ENCODE results near the gene ZNF77. TPM values are rescaled to one million over a fixed set of nuclear protein-coding genes. Genes with fewer than 3 reads are reported as not detected.

The ZNF77 gene
- total and polyA plus RNA-seq, 7 experiments from 2014 or later = 2.0 to 5.8 (median 3.7) TPM

DNA sequence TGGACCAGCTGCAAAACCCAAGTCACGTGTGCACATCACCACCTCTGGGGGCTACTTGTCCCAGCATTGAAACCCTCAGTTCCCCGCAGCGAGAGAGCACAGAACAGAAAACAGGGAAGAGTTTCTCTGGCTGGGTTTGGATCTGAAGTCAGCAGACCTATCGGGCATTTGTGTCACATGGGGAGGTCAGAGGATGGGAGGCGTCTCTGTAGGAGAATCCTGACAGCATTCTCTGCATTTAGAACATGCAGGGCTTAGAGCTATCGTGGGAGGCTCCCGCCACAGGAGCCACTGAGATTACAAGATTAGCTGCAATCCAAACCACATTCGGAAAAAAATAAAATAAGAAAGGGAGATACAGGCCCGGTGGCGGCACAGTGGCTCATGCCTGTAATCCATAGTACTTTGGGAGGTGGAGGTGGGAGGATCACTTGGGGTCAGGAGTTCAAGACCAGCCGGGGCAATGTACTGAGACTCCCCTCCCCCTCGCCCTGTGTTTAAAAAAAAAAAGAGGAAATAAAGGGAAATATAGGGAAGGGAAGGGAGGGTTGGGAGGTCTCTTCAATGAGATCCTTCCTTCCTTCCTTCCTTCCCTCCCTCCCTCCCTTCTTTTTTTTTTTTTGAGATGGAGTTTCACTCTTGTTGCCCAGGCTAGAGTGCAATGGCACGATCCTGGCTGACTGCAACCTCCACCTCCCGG, 29.7 kb upstream of the ZNF77 start:
- H3K9me3 ChIP-seq (ENCODE audit: control insufficient read depth in 2 of 3, low read length in 3 of 3) = no peaks in the 10 kb centered on the region
- no peaks in the 10 kb centered on the region for H3K9me3 Mint-ChIP-seq
- no peak for ATAC-seq
- POLR2A ChIA-PET = interaction anchor here (3.9 kb wide), 1 partner anchor 62 kb away, joined by 20 read pairs; no protein-coding TSS in a partner anchor
- H3K4me3 Mint-ChIP-seq = peak overlapping the region in 7 of 10 donors; percentile 17 to 57 (median 32)
- peaks cover 0 to 24% (median 18%) of the 10 kb centered on the region in 7 donors for H3K4me1 Mint-ChIP-seq
- H3K27ac ChIP-seq (ENCODE audit: low read depth, low read length) = no peak overlapping the region
- peak in 1 of 9 donors; percentile 25 for DNase-seq
- H3K4me3 ChIP-seq (ENCODE audit: low read length) = no peak overlapping the region
- no peaks in the 10 kb centered on the region for H3K36me3 Mint-ChIP-seq
- peaks cover 10 to 12% of the 10 kb centered on the region in 2 donors for H3K4me1 ChIP-seq (ENCODE audit: control insufficient read depth in 2 of 2, insufficient read depth in 2 of 2, low read length in 2 of 2)
- H3K27me3 ChIP-seq (ENCODE audit: control insufficient read depth in 2 of 2, insufficient read depth in 2 of 2, low read length in 2 of 2) = no peaks in the 10 kb centered on the region
- H3K27ac Mint-ChIP-seq = peak overlapping the region in 1 of 9 donors; percentile 58
- CTCF ChIA-PET = interaction anchor here (0.9 to 1.3 kb wide), 2 partner anchors 12 to 133 kb away, joined by 3 read pairs; no protein-coding TSS in a partner anchor
- intact Hi-C loops (cut with micrococcal nuclease) = no loop called here
- peaks cover 0 to 18% (median 3%) of the 10 kb centered on the region in 5 donors for H3K27me3 Mint-ChIP-seq
- no peaks in the 10 kb centered on the region for H3K36me3 ChIP-seq (ENCODE audit: control insufficient read depth in 2 of 3, insufficient read depth in 3 of 3, low read length in 3 of 3)

DNA sequence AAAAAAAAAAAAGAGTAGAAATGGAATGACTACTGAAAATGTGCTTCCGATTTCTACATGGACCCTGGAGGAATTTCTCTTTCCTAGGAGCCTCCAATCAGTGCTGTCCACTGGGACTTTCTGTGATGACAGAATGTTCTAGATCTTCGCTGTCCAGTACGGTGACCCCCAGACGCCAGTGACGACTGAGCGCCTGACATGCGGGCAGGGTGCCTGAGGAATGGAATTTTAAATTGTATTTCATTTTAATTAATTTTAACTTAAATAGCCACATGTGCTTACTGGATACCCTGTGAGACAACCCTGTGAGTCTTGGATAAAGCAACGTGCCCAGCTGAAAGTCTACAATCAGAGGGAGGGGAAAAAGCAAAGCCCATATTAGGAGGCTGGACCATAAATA, 28.5 kb upstream of the ZNF77 start:
- Mint-ChIP-seq H3K27ac (no peak overlapping the region), H3K4me1 (peaks cover 0 to 27% (median 18%) of the 10 kb centered on the region in 7 donors), H3K36me3 (no peaks in the 10 kb centered on the region), H3K4me3 (no peak overlapping the region), H3K9me3 (no peaks in the 10 kb centered on the region), H3K27me3 (peaks cover 0 to 18% (median 3%) of the 10 kb centered on the region in 5 donors)
- POLR2A ChIA-PET = no interaction called here
- DNase-seq (no peak), ATAC-seq (no peak)
- intact Hi-C loops (cut with micrococcal nuclease) = no loop called here
- Histone ChIP-seq H3K27ac (ENCODE audit: low read depth, low read length) (no peak overlapping the region), H3K4me3 (ENCODE audit: low read length) (no peak overlapping the region), H3K36me3 (ENCODE audit: control insufficient read depth in 2 of 3, insufficient read depth in 3 of 3, low read length in 3 of 3) (no peaks in the 10 kb centered on the region), H3K9me3 (ENCODE audit: control insufficient read depth in 2 of 3, low read length in 3 of 3) (no peaks in the 10 kb centered on the region), H3K4me1 (ENCODE audit: control insufficient read depth in 2 of 2, insufficient read depth in 2 of 2, low read length in 2 of 2) (peaks cover 10 to 12% of the 10 kb centered on the region in 2 donors), H3K27me3 (ENCODE audit: control insufficient read depth in 2 of 2, insufficient read depth in 2 of 2, low read length in 2 of 2) (no peaks in the 10 kb centered on the region)
- CTCF ChIA-PET = interaction anchor here (0.9 kb wide), 1 partner anchor 11 kb away, joined by 3 read pairs; no protein-coding TSS in a partner anchor

DNA sequence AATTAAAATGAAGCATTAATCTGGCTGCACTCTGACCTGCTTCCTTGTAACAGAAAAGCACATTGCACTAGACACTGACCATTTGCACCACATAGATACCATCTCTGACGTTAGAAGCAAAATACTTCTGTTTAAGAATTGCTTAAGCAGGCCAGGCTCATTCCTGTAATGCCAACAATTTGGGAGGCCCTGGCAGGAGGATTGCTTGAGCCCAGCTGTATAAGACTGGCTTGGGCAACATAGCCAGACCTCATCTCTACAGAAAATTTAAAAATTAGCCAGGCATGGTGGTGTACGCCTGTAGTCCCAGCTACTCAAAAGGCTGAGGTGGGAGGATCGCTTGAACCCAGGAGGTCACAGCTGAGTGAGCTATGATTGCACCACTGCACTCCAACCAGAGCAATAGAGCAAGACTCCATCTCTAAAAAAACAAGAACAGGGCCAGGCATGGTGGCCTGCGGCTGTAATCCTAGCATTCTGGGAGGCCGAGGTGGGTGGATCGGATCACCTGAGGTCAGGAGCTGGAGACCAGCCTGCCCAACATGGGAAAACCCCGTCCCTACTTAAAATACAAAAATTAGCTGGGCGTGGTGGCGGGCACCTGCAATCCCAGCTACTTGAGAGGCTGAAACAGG, 25.5 kb upstream of the ZNF77 start:
- Mint-ChIP-seq H3K4me3 (no peak overlapping the region), H3K27ac (no peak overlapping the region), H3K36me3 (no peaks in the 10 kb centered on the region), H3K9me3 (no peaks in the 10 kb centered on the region), H3K4me1 (peaks cover 0 to 11% (median 6%) of the 10 kb centered on the region in 7 donors), H3K27me3 (peaks cover 0 to 16% (median 3%) of the 10 kb centered on the region in 5 donors)
- H3K27me3 ChIP-seq (ENCODE audit: control insufficient read depth in 2 of 2, insufficient read depth in 2 of 2, low read length in 2 of 2) = no peaks in the 10 kb centered on the region
- no peaks in the 10 kb centered on the region for H3K9me3 ChIP-seq (ENCODE audit: control insufficient read depth in 2 of 3, low read length in 3 of 3)
- no peaks in the 10 kb centered on the region for H3K36me3 ChIP-seq (ENCODE audit: control insufficient read depth in 2 of 3, insufficient read depth in 3 of 3, low read length in 3 of 3)
- POLR2A ChIA-PET = interaction anchor here (0.6 to 0.7 kb wide), 3 partner anchors 40 to 206 kb away, joined by 3 read pairs; no protein-coding TSS in a partner anchor
- H3K4me3 ChIP-seq (ENCODE audit: low read length) = no peak overlapping the region
- CTCF ChIA-PET = interaction anchor here (1.1 to 2.0 kb wide), 2 partner anchors 133 to 138 kb away, joined by 3 to 9 read pairs; no protein-coding TSS in a partner anchor
- no peak overlapping the region for H3K27ac ChIP-seq (ENCODE audit: low read depth, low read length)
- intact Hi-C loops (cut with micrococcal nuclease) = no loop called here
- DNase-seq (no peak), ATAC-seq (no peak)
- H3K4me1 ChIP-seq (ENCODE audit: control insufficient read depth in 2 of 2, insufficient read depth in 2 of 2, low read length in 2 of 2) = no peaks in the 10 kb centered on the region

DNA sequence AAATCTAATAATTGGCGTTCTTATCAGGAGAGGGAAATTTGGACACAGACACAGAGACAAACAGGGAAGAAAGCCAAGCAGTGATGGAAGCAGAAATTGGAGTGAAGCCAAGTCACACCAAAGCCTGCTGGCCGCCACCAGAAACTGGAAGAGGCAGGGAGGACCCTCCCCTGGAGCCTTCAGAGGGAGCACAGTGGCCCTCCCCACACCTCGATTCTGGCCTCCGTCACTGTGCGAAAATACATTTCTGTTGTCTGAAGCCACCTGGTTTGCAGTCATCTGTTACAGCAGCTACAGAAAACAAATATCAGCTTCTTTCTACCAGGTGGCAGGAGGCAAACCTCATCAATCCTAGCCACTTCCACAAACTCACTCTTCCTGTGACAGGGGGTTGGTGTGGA, 24.3 kb upstream of the ZNF77 start:
- Histone ChIP-seq H3K9me3 (ENCODE audit: control insufficient read depth in 2 of 3, low read length in 3 of 3) (no peaks in the 10 kb centered on the region), H3K27ac (ENCODE audit: low read depth, low read length) (no peak overlapping the region), H3K4me3 (ENCODE audit: low read length) (no peak overlapping the region), H3K27me3 (ENCODE audit: control insufficient read depth in 2 of 2, insufficient read depth in 2 of 2, low read length in 2 of 2) (no peaks in the 10 kb centered on the region), H3K36me3 (ENCODE audit: control insufficient read depth in 2 of 3, insufficient read depth in 3 of 3, low read length in 3 of 3) (no peaks in the 10 kb centered on the region), H3K4me1 (ENCODE audit: control insufficient read depth in 2 of 2, insufficient read depth in 2 of 2, low read length in 2 of 2) (no peaks in the 10 kb centered on the region)
- peaks cover 0 to 6% (median 0%) of the 10 kb centered on the region in 5 donors for H3K27me3 Mint-ChIP-seq
- peaks cover 0 to 5% (median under 1%) of the 10 kb centered on the region in 7 donors for H3K4me1 Mint-ChIP-seq
- CTCF ChIA-PET = no interaction called here
- ATAC-seq (no peak), DNase-seq (no peak)
- H3K4me3 Mint-ChIP-seq = no peak overlapping the region
- peak overlapping the region in 1 of 9 donors; percentile 53 for H3K27ac Mint-ChIP-seq
- H3K9me3 Mint-ChIP-seq = no peaks in the 10 kb centered on the region
- intact Hi-C loops (cut with micrococcal nuclease) = no loop called here
- POLR2A ChIA-PET = interaction anchor here (0.6 kb wide), 1 partner anchor 165 kb away, joined by 4 read pairs; no protein-coding TSS in a partner anchor
- H3K36me3 Mint-ChIP-seq = no peaks in the 10 kb centered on the region

DNA sequence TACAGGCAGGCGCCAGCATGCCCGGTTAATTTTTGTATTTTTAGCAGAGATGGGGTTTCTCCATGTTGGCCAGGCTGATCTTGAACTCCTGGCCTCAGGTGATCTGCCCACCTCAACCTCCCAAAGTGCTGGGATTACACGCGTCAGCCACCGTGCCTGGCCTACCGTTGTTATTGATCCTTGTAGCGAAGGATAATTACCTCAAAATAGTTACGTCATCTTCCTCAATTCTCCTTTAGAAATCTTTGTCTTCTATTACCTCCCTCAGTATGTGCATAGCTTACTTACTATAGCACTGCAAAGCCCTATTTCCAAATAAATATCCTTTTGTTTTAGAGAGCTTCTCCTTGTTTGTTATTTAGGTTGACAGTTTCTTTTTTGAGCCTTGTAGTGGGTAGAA, 23.2 kb upstream of the ZNF77 start:
- ChIA-PET POLR2A (interaction anchor here (0.6 to 1.5 kb wide), 3 partner anchors 17 to 614 kb away, joined by 3 to 5 read pairs (median 3); no protein-coding TSS in a partner anchor), CTCF (interaction anchor here (0.7 kb wide), 1 partner anchor 48 kb away, joined by 3 read pairs; no protein-coding TSS in a partner anchor)
- DNase-seq (no peak), ATAC-seq (no peak)
- H3K4me3 ChIP-seq (ENCODE audit: low read length) = no peak overlapping the region
- Mint-ChIP-seq H3K27me3 (peaks cover 0 to 4% (median 0%) of the 10 kb centered on the region in 5 donors), H3K4me1 (peaks cover 0 to 5% (median 0%) of the 10 kb centered on the region in 7 donors), H3K4me3 (no peak overlapping the region), H3K9me3 (no peaks in the 10 kb centered on the region), H3K27ac (no peak overlapping the region), H3K36me3 (no peaks in the 10 kb centered on the region)
- no peaks in the 10 kb centered on the region for H3K27me3 ChIP-seq (ENCODE audit: control insufficient read depth in 2 of 2, insufficient read depth in 2 of 2, low read length in 2 of 2)
- H3K9me3 ChIP-seq (ENCODE audit: control insufficient read depth in 2 of 3, low read length in 3 of 3) = no peaks in the 10 kb centered on the region
- H3K27ac ChIP-seq (ENCODE audit: low read depth, low read length) = no peak overlapping the region
- H3K36me3 ChIP-seq (ENCODE audit: control insufficient read depth in 2 of 3, insufficient read depth in 3 of 3, low read length in 3 of 3) = no peaks in the 10 kb centered on the region
- H3K4me1 ChIP-seq (ENCODE audit: control insufficient read depth in 2 of 2, insufficient read depth in 2 of 2, low read length in 2 of 2) = no peaks in the 10 kb centered on the region
- intact Hi-C loops (cut with micrococcal nuclease) = no loop called here

DNA sequence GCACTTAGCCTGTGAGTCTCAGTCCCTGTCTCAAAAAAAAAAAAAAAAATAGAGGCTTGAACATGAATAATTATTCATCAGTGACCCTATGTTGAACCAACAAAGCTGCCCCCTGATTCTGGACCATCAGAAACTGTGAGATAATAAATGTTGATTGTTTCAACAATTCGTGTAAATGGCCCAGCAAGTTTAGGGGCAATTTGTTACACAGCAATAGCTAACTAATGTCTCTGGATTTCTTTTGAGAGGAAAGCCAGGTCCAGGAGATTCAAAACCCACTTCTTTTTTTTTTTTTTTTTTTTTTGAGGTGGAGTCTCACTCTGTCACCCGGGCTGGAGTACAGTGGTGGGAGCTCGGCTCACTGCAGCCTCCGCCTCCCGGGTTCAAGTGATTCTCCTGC, 20.1 kb upstream of the ZNF77 start:
- H3K4me3 ChIP-seq (ENCODE audit: low read length) = no peak overlapping the region
- H3K4me1 Mint-ChIP-seq = peaks cover 0 to 10% (median 6%) of the 10 kb centered on the region in 7 donors
- ATAC-seq = no peak

More for the DNA sequence above, 20.1 kb upstream of the ZNF77 start:
- Mint-ChIP-seq H3K36me3 (peaks cover 0 to 4% (median 0%) of the 10 kb centered on the region in 5 donors), H3K27ac (no peak overlapping the region), H3K9me3 (no peaks in the 10 kb centered on the region), H3K4me3 (no peak overlapping the region), H3K27me3 (peaks cover 0 to 4% (median 0%) of the 10 kb centered on the region in 5 donors)
- no peak for DNase-seq
- H3K36me3 ChIP-seq (ENCODE audit: control insufficient read depth in 2 of 3, insufficient read depth in 3 of 3, low read length in 3 of 3) = no peaks in the 10 kb centered on the region
- POLR2A ChIA-PET = interaction anchor here (0.6 to 1.6 kb wide), 4 partner anchors 14 to 226 kb away, joined by 3 to 5 read pairs (median 4); no protein-coding TSS in a partner anchor
- H3K27ac ChIP-seq (ENCODE audit: low read depth, low read length) = no peak overlapping the region
- intact Hi-C loops (cut with micrococcal nuclease) = no loop called here
- no peaks in the 10 kb centered on the region for H3K9me3 ChIP-seq (ENCODE audit: control insufficient read depth in 2 of 3, low read length in 3 of 3)
- H3K27me3 ChIP-seq (ENCODE audit: control insufficient read depth in 2 of 2, insufficient read depth in 2 of 2, low read length in 2 of 2) = no peaks in the 10 kb centered on the region
- no peaks in the 10 kb centered on the region for H3K4me1 ChIP-seq (ENCODE audit: control insufficient read depth in 2 of 2, insufficient read depth in 2 of 2, low read length in 2 of 2)
- CTCF ChIA-PET = interaction anchor here (0.7 to 1.8 kb wide), 6 partner anchors 8 to 144 kb away, joined by 3 to 10 read pairs (median 4); no protein-coding TSS in a partner anchor
